ENCODE measurements around the gene ZNRF3. TPM values are rescaled to one million over a fixed set of nuclear protein-coding genes. Genes with fewer than 3 reads are reported as not detected.

ZNRF3 gene
- polyA plus RNA-seq, 1 experiment, result 1.1 TPM

- ChIA-PET CTCF (no interaction called here), POLR2A (no interaction called here)
- 0 out of 2 replicates have a peak, but pooled peaks cover 2% of the 10 kb centered on the region for H3K27me3 ChIP-seq (ENCODE audit: control insufficient read depth, insufficient read depth, low read length)
- TF ChIP-seq CTCF (IDR thresholded peaks at IDR 0.05; ENCODE audit: insufficient read depth, low read depth, low read length), result no peak
- H3K4me3 ChIP-seq (ENCODE audit: low read depth, low read length), result no peak overlapping the region
- DNase-seq (ENCODE audit: low read depth), result no peak
- no peaks in the 10 kb centered on the region for H3K36me3 ChIP-seq (ENCODE audit: control insufficient read depth, insufficient read depth, low read length)
Measured at GRCh38 chr22:29087012-29087411, 203.6 kb downstream of the ZNRF3 start.

- H3K4me3 ChIP-seq (ENCODE audit: low read depth, low read length), result no peak overlapping the region
- no peak for TF ChIP-seq CTCF (IDR thresholded peaks at IDR 0.05; ENCODE audit: insufficient read depth, low read depth, low read length)
- CTCF ChIA-PET, result interaction anchor here (0.6 to 1.2 kb wide), 3 partner anchors 10 to 245 kb away, joined by 3 read pairs; no protein-coding TSS in a partner anchor
- H3K36me3 ChIP-seq (ENCODE audit: control insufficient read depth, insufficient read depth, low read length), result no peaks in the 10 kb centered on the region
- 0 out of 2 replicates have a peak, but pooled peaks cover 2% of the 10 kb centered on the region for H3K27me3 ChIP-seq (ENCODE audit: control insufficient read depth, insufficient read depth, low read length)
- DNase-seq (ENCODE audit: low read depth), result no peak
- POLR2A ChIA-PET, result no interaction called here
Measured at GRCh38 chr22:29088809-29089208, 205.4 kb downstream of the ZNRF3 start.

- H3K36me3 ChIP-seq (ENCODE audit: control insufficient read depth, insufficient read depth, low read length), result no peaks in the 10 kb centered on the region
- ChIA-PET CTCF (interaction anchor here (1.1 to 2.6 kb wide), 2 partner anchors 10 to 65 kb away, joined by 3 to 8 read pairs; no protein-coding TSS in a partner anchor), POLR2A (no interaction called here)
- 0 out of 2 replicates have a peak, but pooled peaks cover 2% of the 10 kb centered on the region for H3K27me3 ChIP-seq (ENCODE audit: control insufficient read depth, insufficient read depth, low read length)
- no peak for DNase-seq (ENCODE audit: low read depth)
- no peak for TF ChIP-seq CTCF (IDR thresholded peaks at IDR 0.05; ENCODE audit: insufficient read depth, low read depth, low read length)
- H3K4me3 ChIP-seq (ENCODE audit: low read depth, low read length), result no peak overlapping the region
Measured at GRCh38 chr22:29089507-29089906, 206.1 kb downstream of the ZNRF3 start.

- ChIA-PET CTCF (interaction anchor here (2.6 kb wide), 1 partner anchor 64 kb away, joined by 8 read pairs; no protein-coding TSS in a partner anchor), POLR2A (no interaction called here)
- no peaks in the 10 kb centered on the region for H3K36me3 ChIP-seq (ENCODE audit: control insufficient read depth, insufficient read depth, low read length)
- H3K4me3 ChIP-seq (ENCODE audit: low read depth, low read length), result no peak overlapping the region
- no peak for TF ChIP-seq CTCF (IDR thresholded peaks at IDR 0.05; ENCODE audit: insufficient read depth, low read depth, low read length)
- 0 out of 2 replicates have a peak, but pooled peaks cover 2% of the 10 kb centered on the region for H3K27me3 ChIP-seq (ENCODE audit: control insufficient read depth, insufficient read depth, low read length)
- no peak for DNase-seq (ENCODE audit: low read depth)
Measured at GRCh38 chr22:29090039-29090438, 206.7 kb downstream of the ZNRF3 start.

- H3K4me3 ChIP-seq (ENCODE audit: low read depth, low read length), result no peak overlapping the region
- ChIA-PET CTCF (interaction anchor here (0.8 to 1.9 kb wide), 2 partner anchors 10 to 17 kb away, joined by 5 to 8 read pairs; no protein-coding TSS in a partner anchor), POLR2A (no interaction called here)
- no peak for DNase-seq (ENCODE audit: low read depth)
- no peak for TF ChIP-seq CTCF (IDR thresholded peaks at IDR 0.05; ENCODE audit: insufficient read depth, low read depth, low read length)
- no peaks in the 10 kb centered on the region for H3K27me3 ChIP-seq (ENCODE audit: control insufficient read depth, insufficient read depth, low read length)
- no peaks in the 10 kb centered on the region for H3K36me3 ChIP-seq (ENCODE audit: control insufficient read depth, insufficient read depth, low read length)
Measured at GRCh38 chr22:29092243-29092642, 208.9 kb downstream of the ZNRF3 start.

All from BJ (cell line).